ENCODE data around the gene TMEM117. TPM values are rescaled to one million over a fixed set of nuclear protein-coding genes. Genes with fewer than 3 reads are reported as not detected.

TMEM117 gene
- total and polyA plus RNA-seq, 10 of the 15 experiments (the other 5 are each of a cell fraction or from before 2014, with no cell fraction given): 3.1 to 8.2 (median 6.1) TPM

DNA sequence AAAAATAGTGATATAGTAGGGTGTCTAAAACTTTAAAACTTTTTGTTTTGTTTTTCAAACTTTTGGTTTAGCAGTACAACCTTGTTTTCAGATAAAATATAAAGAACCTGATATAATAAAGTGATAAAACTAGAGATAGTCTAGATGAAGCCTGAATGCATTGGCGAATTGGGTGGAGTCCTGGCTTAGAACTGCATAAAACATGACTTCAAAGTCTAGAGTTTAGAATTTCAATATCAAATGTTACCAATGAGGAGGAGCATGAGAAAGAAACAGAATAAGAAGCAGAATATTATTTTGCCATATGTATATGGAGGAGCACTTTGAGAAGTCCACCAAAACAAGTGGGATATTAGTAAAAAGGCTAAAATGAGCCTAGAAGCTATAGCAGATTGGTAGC, 263.6 kb downstream of the TMEM117 start:
- Histone ChIP-seq H3K4me1 (ENCODE audit: control insufficient read depth, insufficient read depth, low read length) (no peaks in the 10 kb centered on the region), H3K4me2 (ENCODE audit: control insufficient read depth, insufficient read depth) (no peak overlapping the region), H2AFZ (ENCODE audit: control insufficient read depth, low read depth, low read length) (no peak overlapping the region), H3K9ac (ENCODE audit: control insufficient read depth, insufficient read depth, low read length) (no peak overlapping the region), H3K27ac (ENCODE audit: control insufficient read depth, insufficient read depth) (no peak overlapping the region), H3K79me2 (ENCODE audit: control insufficient read depth, insufficient read depth, low read length) (no peaks in the 10 kb centered on the region), H3K36me3 (ENCODE audit: control insufficient read depth in 2 of 2, insufficient read depth in 2 of 2, low read length in 1 of 2) (no peaks in the 10 kb centered on the region), H4K20me1 (ENCODE audit: control insufficient read depth, insufficient read depth) (no peaks in the 10 kb centered on the region), H3K9me3 (replicated peaks; ENCODE audit: control insufficient read depth, insufficient read depth, low read length) (no peaks in the 10 kb centered on the region), H3K4me3 (no peak overlapping the region), H3K27me3 (replicated peaks in 1 of 2; ENCODE audit: control insufficient read depth in 2 of 2, insufficient read depth in 2 of 2, low read length in 1 of 2) (no peaks in the 10 kb centered on the region)
- SMC1A ChIA-PET (ENCODE audit: uncharacterized antibody, unreplicated experiment): no interaction called here
- ATAC-seq: no peak
- DNase-seq (ENCODE audit: low read depth, low spot score): no peak
- intact Hi-C loops (cut with micrococcal nuclease; ENCODE audit: unreplicated experiment): no loop called here
- no peak for FAIRE-seq
- BruUV-seq (replicated peaks): no TSS peak
- TF ChIP-seq, protein P1, sequence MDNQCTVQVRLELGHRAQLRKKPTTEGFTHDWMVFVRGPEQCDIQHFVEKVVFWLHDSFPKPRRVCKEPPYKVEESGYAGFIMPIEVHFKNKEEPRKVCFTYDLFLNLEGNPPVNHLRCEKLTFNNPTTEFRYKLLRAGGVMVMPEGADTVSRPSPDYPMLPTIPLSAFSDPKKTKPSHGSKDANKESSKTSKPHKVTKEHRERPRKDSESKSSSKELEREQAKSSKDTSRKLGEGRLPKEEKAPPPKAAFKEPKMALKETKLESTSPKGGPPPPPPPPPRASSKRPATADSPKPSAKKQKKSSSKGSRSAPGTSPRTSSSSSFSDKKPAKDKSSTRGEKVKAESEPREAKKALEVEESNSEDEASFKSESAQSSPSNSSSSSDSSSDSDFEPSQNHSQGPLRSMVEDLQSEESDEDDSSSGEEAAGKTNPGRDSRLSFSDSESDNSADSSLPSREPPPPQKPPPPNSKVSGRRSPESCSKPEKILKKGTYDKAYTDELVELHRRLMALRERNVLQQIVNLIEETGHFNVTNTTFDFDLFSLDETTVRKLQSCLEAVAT (IDR thresholded peaks at IDR 0.05): no peak
- no peak for TF ChIP-seq NFYA (IDR thresholded peaks at IDR 0.05; ENCODE audit: borderline replicate concordance, low read depth, low read length)
- no peak for TF ChIP-seq SMAD1 (IDR thresholded peaks at IDR 0.05; ENCODE audit: low read depth, partially characterized antibody)
- TF ChIP-seq CREM (IDR thresholded peaks at IDR 0.05; ENCODE audit: low read depth): no peak
- no peak for TF ChIP-seq DPF2 (IDR thresholded peaks at IDR 0.05)
- TF ChIP-seq EP300 (IDR thresholded peaks at IDR 0.05; ENCODE audit: borderline replicate concordance in 1 of 2, control insufficient read depth in 1 of 2, low read depth in 2 of 2, low read length in 2 of 2): no peak
- TF ChIP-seq, protein P2, sequence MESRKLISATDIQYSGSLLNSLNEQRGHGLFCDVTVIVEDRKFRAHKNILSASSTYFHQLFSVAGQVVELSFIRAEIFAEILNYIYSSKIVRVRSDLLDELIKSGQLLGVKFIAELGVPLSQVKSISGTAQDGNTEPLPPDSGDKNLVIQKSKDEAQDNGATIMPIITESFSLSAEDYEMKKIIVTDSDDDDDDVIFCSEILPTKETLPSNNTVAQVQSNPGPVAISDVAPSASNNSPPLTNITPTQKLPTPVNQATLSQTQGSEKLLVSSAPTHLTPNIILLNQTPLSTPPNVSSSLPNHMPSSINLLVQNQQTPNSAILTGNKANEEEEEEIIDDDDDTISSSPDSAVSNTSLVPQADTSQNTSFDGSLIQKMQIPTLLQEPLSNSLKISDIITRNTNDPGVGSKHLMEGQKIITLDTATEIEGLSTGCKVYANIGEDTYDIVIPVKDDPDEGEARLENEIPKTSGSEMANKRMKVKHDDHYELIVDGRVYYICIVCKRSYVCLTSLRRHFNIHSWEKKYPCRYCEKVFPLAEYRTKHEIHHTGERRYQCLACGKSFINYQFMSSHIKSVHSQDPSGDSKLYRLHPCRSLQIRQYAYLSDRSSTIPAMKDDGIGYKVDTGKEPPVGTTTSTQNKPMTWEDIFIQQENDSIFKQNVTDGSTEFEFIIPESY (IDR thresholded peaks at IDR 0.05): no peak
- TF ChIP-seq BACH1 (IDR thresholded peaks at IDR 0.05; ENCODE audit: borderline replicate concordance): no peak
- TF ChIP-seq RCOR1 (conservative IDR thresholded peaks at IDR 0.05; ENCODE audit: low read depth, low read length): no peak
- TF ChIP-seq RAD21 (IDR thresholded peaks at IDR 0.05; ENCODE audit: insufficient read depth, low read depth, low read length): no peak
- TF ChIP-seq TCF12 (IDR thresholded peaks at IDR 0.05; ENCODE audit: low read depth, low read length): no peak
- no peak for TF ChIP-seq TBL1XR1 (IDR thresholded peaks at IDR 0.05; ENCODE audit: low read depth, low read length)
- TF ChIP-seq, protein P3, sequence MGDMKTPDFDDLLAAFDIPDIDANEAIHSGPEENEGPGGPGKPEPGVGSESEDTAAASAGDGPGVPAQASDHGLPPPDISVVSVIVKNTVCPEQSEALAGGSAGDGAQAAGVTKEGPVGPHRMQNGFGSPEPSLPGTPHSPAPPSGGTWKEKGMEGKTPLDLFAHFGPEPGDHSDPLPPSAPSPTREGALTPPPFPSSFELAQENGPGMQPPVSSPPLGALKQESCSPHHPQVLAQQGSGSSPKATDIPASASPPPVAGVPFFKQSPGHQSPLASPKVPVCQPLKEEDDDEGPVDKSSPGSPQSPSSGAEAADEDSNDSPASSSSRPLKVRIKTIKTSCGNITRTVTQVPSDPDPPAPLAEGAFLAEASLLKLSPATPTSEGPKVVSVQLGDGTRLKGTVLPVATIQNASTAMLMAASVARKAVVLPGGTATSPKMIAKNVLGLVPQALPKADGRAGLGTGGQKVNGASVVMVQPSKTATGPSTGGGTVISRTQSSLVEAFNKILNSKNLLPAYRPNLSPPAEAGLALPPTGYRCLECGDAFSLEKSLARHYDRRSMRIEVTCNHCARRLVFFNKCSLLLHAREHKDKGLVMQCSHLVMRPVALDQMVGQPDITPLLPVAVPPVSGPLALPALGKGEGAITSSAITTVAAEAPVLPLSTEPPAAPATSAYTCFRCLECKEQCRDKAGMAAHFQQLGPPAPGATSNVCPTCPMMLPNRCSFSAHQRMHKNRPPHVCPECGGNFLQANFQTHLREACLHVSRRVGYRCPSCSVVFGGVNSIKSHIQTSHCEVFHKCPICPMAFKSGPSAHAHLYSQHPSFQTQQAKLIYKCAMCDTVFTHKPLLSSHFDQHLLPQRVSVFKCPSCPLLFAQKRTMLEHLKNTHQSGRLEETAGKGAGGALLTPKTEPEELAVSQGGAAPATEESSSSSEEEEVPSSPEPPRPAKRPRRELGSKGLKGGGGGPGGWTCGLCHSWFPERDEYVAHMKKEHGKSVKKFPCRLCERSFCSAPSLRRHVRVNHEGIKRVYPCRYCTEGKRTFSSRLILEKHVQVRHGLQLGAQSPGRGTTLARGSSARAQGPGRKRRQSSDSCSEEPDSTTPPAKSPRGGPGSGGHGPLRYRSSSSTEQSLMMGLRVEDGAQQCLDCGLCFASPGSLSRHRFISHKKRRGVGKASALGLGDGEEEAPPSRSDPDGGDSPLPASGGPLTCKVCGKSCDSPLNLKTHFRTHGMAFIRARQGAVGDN (IDR thresholded peaks at IDR 0.05): no peak
- POLR2A ChIA-PET: no interaction called here
- RAD21 ChIA-PET (ENCODE audit: unreplicated experiment): no interaction called here
- CTCF ChIA-PET: no interaction called here
- WGBS (ENCODE audit: insufficient coverage, insufficient replicate concordance, low lambda C conversion rate, missing lambda C conversion rate): 87% methylated on average over 1 of the region's 1 CpG
- in situ Hi-C loops (cut with MboI): no loop called here
